Stimulated activated CD4-positive, alpha-beta T cell treated with anti-CD3 and anti-CD28 coated beads, Interleukin-12 subunit alpha, Interleukin-12 subunit beta, amount 100 ng/mL, for 4 hours (primary cell): ENCODE results near the gene C5.

Experiments used
- DNase-seq: peaks from one replicate; pipeline ENCODE4 v3.0.0-alpha.2; 2020

C5 gene

GRCh38 chr9:120922404-120923195 is 127.5 kb downstream of the C5 start:
- DNase-seq, result no peak

- no peak for DNase-seq
Observed at GRCh38 chr9:120921661-120922181, 128.4 kb downstream of the C5 start.

GRCh38 chr9:120920806-120921178 is 129.3 kb downstream of the C5 start:
- no peak for DNase-seq

- DNase-seq, result no peak
Observed at GRCh38 chr9:120919843-120920805, 130.0 kb downstream of the C5 start.

GRCh38 chr9:120918931-120919842 is 130.9 kb downstream of the C5 start:
- no peak for DNase-seq

- no peak for DNase-seq
Observed at GRCh38 chr9:120917929-120918762, 131.9 kb downstream of the C5 start.

GRCh38 chr9:120916991-120917880 is 132.8 kb downstream of the C5 start:
- no peak for DNase-seq

- no peak for DNase-seq
Observed at GRCh38 chr9:120916588-120916987, 133.5 kb downstream of the C5 start.

- DNase-seq, result no peak
Observed at GRCh38 chr9:120915854-120916470, 134.1 kb downstream of the C5 start.

- no peak for DNase-seq
Observed at GRCh38 chr9:120914953-120915352, 135.1 kb downstream of the C5 start.

GRCh38 chr9:120914396-120914795 is 135.7 kb downstream of the C5 start:
- no peak for DNase-seq

GRCh38 chr9:120913647-120914264 is 136.3 kb downstream of the C5 start:
- no peak for DNase-seq

- no peak for DNase-seq
Observed at GRCh38 chr9:120912958-120913646, 137.0 kb downstream of the C5 start.

- no peak for DNase-seq
Observed at GRCh38 chr9:120911295-120911837, 138.7 kb downstream of the C5 start.

- DNase-seq, result no peak
Observed at GRCh38 chr9:120910643-120911042, 139.4 kb downstream of the C5 start.

GRCh38 chr9:120909904-120910303 is 140.2 kb downstream of the C5 start:
- DNase-seq, result peak; percentile 51

GRCh38 chr9:120905315-120906164 is 144.5 kb downstream of the C5 start:
- no peak for DNase-seq

GRCh38 chr9:120904978-120905301 is 145.1 kb downstream of the C5 start:
- DNase-seq, result no peak
